Gastroesophageal sphincter (tissue), 3 donors: ENCODE measurements around the gene EMILIN3.

Experiments used
- CTCF ChIP-seq, 4 experiments: fragments of 200-600 bp in 2 of 4; fragments of 450-650 bp in 2 of 4; sonication (generic) in 1 of 4; IDR thresholded peaks; one replicate each; pipeline ENCODE4 v1.5.1; 2017 to 2019; ENCODE audit warnings: antibody characterized with exemption in 4 of 4, mild to moderate bottlenecking in 2 of 4, moderate library complexity in 2 of 4
- POLR2A ChIP-seq, 2 donors: fragments of 450-650 bp; IDR thresholded peaks; one replicate each; pipeline ENCODE4 v1.6.1; 2017; ENCODE audit warnings: antibody characterized with exemption in 2 of 2, mild to moderate bottlenecking in 2 of 2, moderate library complexity in 1 of 2
- POLR2AphosphoS5 ChIP-seq: sonication (generic); formaldehyde crosslinking; IDR thresholded peaks from one replicate; pipeline ENCODE4 v1.6.1; 2017; ENCODE audit warnings: antibody characterized with exemption

- peak in 1 of 4 experiments; percentile 42 for TF ChIP-seq CTCF (IDR thresholded peaks at IDR 0.05)
- no peak for TF ChIP-seq POLR2AphosphoS5
- TF ChIP-seq POLR2A (IDR thresholded peaks at IDR 0.05): peak in 1 of 2 donors; percentile 26
These were observed 26.1 kb downstream of the EMILIN3 start, which contains the start of gene LPIN3 for GRCh38 chr20:41340327-41341055.
